HG03108 (cell line): ENCODE data around the gene RASIP1.
A peak's percentile ranks its signal among the peaks of the same experiment; 100 is the strongest.
"Not testable (repeated sequence)": the region's sequence is repeated elsewhere in the genome, so short reads cannot be mapped to it uniquely, and the experiment has no call there.

ENCODE experiments used
- ATAC-seq: cut with Tn5 transposase; IDR thresholded peaks from one replicate; pipeline ENCODE4 v1.9.1; 2021; ENCODE audit warnings: moderate library complexity; ENCODE audit not compliant: unreplicated experiment

Gene RASIP1

GRCh38 chr19:48735031-48735615 lies 5.3 kb downstream of the RASIP1 start:
- no peak for ATAC-seq

GRCh38 chr19:48734625-48735024 lies 5.8 kb downstream of the RASIP1 start:
- no peak for ATAC-seq

DNA sequence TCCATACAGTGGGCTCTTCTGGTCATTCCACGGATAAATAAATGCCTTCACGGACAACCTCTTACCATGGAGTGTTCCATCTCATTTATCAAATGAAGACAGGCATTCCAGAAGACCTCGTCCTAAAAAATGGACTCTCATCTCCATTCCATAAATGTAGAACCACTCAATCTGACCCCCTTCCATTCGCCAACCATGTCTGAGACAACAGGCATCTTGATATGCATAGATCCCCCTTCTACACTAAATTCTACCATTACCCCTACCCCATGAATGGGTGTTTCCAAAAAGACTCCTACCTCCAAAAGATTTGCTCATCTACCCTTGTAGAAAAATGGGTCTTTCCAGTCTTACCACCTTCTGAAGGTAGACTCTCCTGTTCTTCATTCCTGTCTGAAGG lies 9.0 kb downstream of the RASIP1 start:
- ATAC-seq: no peak

GRCh38 chr19:48728911-48729664 lies 11.3 kb downstream of the RASIP1 start:
- ATAC-seq: no peak

GRCh38 chr19:48726556-48726955 lies 13.9 kb downstream of the RASIP1 start:
- no peak for ATAC-seq

DNA sequence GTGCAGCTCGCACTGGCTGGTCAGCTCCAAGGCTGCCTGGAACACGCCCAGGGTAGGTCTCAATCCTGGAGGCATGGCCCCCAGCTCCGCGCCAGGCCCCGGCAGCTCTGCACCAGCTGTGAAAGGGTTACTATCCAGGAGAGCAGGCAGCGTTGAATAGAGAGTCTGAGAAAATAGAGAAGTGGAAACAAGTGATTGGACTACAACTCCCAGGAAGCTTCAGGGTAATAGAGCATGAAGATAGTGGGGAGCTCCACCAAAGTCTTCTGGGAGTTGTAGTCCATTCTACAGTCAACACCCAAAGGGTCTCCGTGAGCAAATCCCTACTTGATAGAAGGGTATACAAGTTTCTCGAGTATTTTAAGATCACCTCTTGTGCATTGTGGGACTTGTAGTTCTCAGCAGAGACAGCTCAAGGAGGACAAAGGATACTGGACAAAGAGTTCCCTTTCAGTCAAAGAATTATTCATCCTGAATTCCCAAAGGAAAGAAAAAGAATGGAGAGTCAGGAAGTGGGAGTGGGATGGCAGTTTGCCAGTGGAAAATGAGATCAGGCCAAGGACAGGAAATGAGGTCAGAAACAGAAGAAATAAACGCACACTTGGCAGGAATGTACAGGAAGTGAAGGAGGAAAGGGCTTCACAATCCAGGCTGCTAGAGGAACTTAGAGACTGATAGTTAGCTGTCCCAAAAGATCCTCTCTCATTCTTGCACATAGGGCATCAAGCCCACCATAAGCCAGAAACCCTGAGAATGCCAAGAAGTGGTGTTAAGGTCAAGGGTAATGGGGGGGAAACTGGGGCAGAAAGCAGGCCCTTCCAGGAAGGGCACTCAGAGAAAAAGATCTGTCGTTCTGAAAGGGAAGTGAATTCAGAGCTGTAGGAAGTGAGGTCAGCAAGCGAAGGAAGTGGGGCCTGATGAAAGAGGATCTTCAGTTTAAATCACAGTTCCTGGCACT lies 15.3 kb downstream of the RASIP1 start:
- no peak for ATAC-seq

- ATAC-seq: no peak
Measured at GRCh38 chr19:48722196-48722708, 18.2 kb downstream of the RASIP1 start.

DNA sequence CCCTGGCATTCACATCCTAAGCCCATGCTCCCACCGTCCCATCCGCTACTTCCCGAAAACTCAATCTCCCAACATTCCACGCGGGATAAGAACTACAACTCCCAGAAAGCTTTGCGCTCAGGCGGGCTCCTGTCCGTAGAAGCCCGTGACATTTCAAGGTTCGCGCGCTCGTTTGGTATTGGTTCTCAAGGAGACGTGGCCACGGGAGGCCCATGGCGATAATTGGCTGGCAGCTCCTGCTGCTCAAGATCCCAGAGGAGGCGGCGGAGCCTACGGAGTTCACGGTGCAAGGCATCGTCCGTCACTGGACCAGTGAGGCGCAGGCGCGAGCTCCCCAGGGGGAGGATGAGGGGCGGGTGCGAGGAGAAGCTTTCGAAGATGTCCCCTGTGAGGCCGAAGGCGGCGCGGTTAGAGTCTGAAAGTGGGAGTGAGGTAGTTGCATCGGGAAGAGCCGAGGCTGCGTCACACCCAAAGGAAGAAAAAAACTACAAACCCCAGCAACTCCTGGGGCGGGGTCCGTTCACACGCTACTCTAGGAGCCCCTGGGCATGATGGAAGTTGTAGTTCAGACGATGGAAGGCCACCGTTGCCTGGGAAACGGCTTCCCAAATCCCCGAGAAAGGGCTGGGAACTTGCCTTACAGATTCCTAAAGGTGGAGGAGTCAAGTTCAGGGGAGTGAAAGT lies 19.7 kb downstream of the RASIP1 start:
- peak; percentile 77 for ATAC-seq

DNA sequence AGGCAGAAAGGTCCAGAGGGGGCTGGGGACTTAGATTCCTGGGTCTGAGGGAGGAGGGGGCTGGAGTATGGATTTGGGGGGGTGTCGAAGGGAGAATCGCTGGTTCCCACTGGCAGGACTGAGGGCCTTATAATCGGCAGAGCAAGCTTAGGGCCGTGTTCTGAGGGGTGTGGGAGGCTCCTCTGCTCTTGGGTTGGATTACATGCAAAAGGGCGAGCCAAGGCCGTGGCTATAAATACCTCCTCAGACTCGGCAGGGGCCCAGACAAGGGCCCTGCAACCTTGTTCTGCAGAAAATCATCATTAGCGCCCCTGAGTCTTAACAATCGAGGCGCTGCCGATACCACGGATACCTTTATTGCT lies 20.2 kb downstream of the RASIP1 start:
- ATAC-seq: no peak

DNA sequence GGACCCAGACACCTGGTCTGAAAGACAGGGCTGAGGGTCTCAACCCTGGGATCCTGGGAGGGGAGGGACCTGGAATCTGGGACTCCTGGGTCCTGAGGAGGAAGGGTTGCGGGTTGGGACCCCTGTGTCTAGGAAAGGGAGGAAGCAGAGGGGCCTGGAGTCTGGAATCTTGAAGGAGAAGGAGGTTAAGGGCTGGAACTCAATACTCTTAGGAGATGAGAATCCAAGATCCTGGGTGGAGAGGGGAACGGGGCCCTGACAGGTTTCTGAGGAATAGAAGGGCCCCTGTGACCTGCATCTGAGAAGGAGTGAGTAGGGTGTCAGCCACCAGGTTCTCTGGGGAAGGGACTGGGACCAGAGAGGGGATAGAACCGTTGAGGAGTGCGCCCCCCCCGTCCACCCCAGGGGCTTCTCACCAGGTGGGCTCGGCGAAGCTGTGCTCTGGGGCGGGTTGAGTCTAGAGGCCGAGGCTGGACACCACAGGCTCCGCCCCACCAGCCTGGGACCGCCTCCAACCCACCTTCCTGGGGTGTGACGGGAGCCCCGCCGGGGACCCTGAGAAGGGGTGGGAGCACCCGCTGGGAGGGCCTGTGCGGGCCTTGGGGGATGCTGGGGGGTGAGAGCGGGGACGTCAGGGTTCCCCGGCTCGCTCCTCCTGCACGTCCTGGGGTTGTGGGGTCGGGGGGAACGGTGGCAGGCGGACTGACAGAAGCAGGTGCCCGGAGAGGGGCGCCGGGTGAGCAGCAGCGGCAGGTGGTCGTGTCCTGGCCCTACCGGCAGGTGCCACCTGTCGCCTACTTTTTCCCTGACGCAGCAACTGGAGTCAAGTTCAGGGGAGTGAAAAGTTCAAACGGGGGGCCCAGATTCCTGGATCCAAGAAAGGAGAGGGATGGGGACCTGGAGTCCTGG lies 20.9 kb downstream of the RASIP1 start, which contains the start of gene MAMSTR:
MAMSTR (minus strand) TSS at position 463 of the 909 bp plus-strand sequence. CDS start 694 bp downstream, outside the sequence.
- ATAC-seq: no peak

- ATAC-seq: no peak
Measured at GRCh38 chr19:48718711-48719231, 21.6 kb downstream of the RASIP1 start.

DNA sequence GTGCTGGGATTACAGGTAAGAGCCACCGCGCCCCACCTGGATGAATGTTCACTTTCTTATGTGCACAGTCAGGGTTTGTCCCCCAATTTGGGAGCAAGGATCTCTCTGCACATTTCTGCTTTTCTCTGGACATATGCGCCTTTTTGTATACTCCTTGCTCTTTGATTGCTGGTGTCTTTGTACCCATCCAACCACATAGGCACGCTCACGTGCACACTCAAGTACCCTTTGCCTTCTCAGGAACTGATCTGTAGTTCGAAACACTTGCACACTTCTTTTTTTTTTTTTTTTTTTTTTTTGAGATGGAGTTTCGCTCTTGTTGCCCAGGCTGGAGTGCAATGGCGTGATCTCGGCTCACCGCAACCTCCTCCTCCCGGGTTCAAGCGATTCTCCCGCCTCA lies 22.3 kb downstream of the RASIP1 start:
- ATAC-seq: not testable (repeated sequence)

DNA sequence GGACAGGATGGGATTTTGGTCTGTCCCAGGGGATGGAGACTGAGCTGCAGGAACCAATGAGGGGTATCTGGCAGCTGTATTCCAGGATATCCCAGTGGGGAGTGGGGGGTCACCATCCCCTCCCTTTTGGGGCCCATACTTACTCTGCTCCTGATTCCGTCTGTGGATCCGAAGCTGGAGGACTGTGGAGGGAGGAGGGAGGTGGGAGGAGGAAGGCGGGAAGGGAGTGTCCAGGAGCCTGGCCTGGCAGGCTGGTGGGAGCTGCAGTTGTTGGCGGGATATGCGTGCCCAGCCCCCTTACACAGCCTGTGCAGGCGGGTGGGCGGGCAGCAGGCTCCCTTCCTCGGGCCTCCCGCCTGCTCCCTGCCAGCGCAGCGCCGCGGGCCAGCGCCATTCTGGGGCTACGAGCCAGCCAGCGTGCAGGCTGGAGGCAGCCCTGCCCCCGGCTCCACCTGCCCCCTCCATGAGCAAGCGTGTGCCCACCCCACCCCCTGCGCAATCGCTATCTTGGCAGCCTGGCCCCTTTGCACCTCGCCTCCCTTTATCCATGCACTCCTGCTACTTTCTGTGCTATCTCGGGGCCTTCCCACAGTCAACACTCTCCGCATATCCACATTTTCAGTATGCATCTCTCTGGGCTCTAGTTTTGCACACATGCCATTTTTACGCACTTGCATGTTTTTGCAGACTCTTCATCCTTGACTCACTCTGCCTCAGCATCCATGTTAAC lies 23.7 kb downstream of the RASIP1 start:
- no peak for ATAC-seq

- no peak for ATAC-seq
Measured at GRCh38 chr19:48715681-48716171, 24.7 kb downstream of the RASIP1 start.

DNA sequence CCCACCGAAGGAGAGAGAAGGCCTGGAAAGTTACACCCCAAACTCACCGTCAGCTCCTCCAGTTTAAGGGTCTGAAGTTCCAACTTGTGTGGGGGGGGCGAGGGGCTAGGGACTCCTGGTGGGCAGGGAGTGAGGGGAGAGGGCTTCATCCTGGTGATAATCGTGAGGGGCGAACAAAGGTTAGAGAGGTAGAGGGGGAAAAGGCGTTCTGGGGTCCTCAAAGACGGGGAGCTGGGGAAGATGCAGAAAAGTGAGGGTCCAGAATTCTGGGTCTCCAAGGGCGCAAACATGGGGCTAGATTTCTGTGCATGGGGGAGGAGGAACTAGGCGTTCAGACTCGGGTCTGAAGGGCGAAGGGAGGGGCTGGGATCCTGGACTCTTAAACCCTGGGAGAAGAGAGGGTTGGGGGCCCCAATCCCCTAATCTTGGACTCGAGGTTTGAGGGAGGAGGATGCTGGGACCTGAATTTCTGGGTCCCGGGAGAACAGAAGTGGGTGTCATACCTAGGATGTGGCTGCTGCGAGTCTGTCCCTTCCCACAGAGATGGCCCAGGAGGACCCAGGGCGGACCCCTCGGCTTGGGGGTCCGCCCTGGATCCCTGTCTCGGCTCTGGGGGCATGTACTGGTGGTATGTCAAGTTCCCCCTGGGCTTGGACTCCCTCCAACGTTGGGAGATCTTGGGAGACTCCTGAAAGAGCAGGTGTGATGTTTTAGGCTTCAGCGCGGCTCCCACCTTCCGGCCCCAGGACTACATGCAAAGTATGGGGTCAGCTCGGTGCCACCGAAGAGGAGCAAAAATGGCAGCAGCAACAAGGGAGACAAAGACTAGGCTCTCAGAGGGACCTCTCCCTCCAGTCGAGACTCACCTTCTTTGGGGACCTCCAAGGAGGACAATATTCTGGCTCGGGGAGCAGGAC lies 25.4 kb downstream of the RASIP1 start:
- ATAC-seq: no peak

- ATAC-seq: peak; percentile 83
Measured at GRCh38 chr19:48713864-48714755, 26.3 kb downstream of the RASIP1 start.
